ENCODE measurements around the gene ATP11A.
A peak's percentile ranks its signal among the peaks of the same experiment; 100 is the strongest.
"Not testable (repeated sequence)": the region's sequence is repeated elsewhere in the genome, so short reads cannot be mapped to it uniquely, and the experiment has no call there.

Gene ATP11A

GRCh38 chr13:112870737-112871287, 181.0 kb downstream of the ATP11A start:
- no peak for DNase-seq

DNA sequence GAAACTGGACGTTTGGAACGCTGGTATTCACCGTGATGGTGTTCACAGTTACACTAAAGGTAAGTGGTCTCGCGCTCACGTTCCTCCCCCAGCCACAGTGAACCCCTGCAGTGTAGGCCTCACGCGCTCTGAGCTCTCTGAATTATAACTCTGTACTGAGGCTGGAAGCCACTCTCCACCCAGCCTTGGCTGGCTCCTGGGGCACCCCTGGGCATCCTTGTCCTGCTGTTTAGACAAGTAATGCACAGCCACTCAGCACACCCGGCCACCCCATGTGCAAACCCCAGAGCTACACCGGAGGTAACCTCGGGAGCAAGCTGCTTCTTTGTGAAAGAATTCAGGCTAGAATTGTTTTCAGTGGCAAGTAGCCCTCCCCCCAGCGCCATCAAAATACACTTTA, 181.9 kb downstream of the ATP11A start:
- no peak for DNase-seq

GRCh38 chr13:112872657-112873631, 183.1 kb downstream of the ATP11A start:
- DNase-seq: not testable (repeated sequence)

- DNase-seq: peak; percentile 61
Observed at GRCh38 chr13:112873851-112874750, 184.3 kb downstream of the ATP11A start.

DNA sequence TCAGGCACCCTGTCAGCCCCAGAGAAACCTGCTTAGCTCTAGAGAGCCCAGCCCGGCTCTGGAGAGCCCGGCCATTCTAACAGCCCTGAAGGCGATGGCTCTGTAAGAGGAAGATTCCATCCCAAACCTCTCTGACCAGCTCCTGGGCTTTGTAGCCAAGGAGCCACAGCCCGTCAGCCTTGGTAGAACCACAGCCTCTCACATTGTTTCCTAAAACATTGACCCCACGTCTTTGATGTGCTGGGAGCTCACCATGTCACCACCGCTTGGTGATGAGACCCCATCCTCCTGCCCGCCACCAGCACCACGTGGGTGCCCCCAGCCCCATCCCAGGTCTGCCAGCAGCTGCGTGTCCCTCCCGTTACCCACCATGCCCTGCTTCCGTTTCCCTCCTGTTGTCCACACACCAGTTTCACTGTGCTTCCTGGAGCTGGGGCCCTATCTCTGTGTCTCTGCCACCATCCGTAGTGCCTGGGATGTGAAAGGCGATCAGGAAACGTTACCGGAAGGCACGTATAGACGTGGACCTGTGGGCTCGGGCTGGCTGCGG, 185.0 kb downstream of the ATP11A start:
- no peak for DNase-seq

DNA sequence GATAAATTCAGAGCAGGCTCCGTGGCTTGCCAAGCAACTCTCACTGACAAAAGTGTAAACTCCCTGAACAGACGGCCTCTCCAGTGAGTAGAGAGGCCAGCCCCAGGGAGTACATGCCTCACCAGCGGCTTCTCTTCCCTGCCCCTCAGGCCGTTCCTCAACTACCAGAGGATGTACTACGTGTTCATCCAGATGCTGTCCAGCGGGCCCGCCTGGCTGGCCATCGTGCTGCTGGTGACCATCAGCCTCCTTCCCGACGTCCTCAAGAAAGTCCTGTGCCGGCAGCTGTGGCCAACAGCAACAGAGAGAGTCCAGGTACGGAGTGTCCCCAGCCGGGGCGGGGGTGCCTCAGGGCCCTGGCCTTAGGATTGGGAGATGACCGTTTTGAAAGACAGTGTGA, 185.8 kb downstream of the ATP11A start:
- no peak for DNase-seq

DNA sequence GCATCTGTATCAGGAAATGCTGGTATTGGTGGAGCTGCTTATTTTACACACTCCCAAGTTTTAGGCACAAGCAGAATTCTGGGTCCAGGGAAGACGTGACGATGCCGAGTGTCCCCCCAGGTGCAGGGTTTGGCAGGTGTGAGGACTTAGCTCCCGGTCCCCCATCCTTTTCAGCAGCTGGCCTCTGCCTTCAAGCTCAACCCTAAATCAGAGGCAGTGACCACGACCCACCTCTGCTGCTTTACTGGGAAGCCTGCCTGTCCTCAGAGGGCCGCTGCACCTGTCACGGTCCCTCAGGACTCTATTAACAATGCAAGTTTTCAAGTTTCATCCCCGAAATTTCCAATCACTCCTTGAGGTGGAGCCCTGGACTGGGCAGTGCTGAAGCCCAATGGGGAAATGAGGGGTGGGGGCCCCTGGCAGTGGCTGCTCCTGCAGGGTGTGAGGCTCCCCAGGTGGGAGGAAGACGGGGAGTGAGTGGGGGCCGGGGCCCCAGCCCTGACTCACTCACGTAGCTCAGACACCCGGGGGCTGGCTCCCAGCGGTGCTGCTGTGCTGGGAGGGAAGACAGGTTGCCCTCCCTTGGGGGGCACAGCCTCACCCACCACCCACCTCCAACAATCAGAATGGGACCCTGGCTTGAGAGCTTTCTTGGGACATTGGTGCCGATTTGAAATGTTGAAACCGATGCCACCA, 186.6 kb downstream of the ATP11A start:
- DNase-seq: no peak

DNA sequence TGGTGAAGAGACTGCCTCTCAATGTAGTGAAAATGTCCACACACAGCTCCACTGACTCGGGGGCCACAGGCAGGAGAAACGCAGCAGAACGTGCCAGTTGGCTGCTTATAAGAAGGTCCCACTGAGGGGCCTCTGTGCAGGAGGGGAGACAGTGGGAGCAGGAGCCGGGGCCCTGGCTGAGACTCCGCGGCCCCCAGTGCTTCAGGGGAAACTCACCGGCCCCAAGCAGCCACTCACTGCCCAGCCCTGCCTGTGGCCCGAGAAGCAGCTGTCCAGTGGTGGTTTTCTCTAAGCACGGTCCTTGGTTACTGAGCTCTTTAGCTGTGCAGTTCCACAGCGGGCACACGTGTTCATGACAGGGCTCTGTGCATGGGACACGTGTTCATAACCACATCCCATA, 187.2 kb downstream of the ATP11A start:
- no peak for DNase-seq

DNA sequence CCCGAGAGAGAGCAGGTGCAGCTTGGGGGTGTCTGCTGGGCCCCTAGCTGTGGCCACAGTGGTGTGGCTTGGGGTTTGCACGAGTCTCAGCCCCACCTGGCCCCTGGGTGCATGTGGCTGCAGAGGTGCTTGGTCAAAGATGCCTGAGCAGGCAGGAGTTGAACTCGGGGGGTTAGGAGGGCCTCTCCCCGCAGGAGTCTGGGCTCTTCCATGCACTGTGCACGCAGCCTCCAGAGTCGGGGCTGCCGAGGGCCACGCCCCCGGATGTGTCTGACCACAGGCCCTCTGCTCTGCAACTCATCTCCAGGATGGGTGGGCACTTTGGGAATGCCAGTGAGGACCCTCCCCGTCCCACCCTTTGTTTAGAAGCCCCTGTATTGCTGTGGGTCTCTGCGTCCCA, 187.7 kb downstream of the ATP11A start:
- no peak for DNase-seq

- no peak for DNase-seq
Observed at GRCh38 chr13:112877976-112878955, 188.4 kb downstream of the ATP11A start.

DNA sequence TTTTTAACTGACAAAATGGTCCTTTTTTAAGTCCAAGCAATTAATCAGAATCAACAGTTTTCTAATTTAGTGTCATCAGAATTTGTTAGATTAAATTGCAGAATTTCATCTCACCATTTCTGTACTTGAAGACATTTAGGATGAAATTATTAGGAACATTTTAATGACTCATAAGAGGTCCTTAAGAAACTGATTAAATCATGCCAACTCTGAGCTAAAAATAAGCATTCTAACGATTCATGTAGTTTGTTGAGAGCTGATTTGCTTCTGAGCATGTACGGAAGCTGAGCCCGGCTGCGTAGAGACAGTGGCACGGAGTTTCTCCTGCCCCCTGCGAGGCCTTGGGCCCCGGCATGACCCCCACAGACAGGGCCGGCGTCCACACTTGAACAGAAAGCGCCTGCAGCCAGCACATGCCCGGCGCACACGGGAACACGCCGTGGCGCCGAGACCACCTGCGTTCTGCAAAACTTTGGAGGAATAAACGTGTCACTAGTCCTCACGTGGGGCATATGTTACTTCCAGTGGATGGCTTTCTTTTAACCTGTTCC, 189.5 kb downstream of the ATP11A start:
- no peak for DNase-seq

- DNase-seq: no peak
Observed at GRCh38 chr13:112880221-112880641, 190.4 kb downstream of the ATP11A start.

DNA sequence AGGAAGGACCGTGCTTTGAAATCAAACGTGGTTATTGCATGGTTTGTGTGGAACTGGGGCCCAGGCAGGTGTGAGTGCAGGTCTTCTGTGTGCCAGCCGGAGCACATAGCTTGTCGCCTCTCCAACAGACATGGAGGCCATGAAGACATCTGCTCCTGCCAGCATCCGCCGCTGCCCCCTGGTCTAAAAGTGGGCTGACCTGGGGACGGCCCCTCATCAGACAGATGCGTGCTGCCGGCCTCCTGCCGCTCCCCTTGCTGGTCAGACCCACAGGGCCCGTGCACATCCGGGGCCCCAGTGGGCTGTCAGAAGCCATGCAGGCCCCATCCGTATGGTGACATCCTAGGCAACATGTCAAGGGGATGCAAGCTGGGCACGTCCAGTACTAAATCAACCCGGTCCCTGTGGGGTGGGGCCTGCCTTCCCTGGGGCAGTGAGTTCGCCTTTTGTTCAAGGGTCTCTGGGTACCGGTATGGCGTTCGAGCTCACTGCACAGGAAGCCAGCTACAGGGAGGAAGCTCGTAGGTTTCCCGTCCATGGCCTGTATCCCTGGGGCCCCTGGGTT, 191.2 kb downstream of the ATP11A start:
- DNase-seq: no peak

GRCh38 chr13:112881656-112882554, 192.1 kb downstream of the ATP11A start:
- no peak for DNase-seq

GRCh38 chr13:112882555-112883024, 192.8 kb downstream of the ATP11A start:
- no peak for DNase-seq

GRCh38 chr13:112883241-112883945, 193.6 kb downstream of the ATP11A start:
- DNase-seq: no peak

- DNase-seq: not testable (repeated sequence)
Observed at GRCh38 chr13:112884700-112885099, 194.9 kb downstream of the ATP11A start.

GRCh38 chr13:112885242-112885781, 195.5 kb downstream of the ATP11A start:
- DNase-seq: no peak
